Measurements from ENCODE around the gene RBM27.
"Not testable (repeated sequence)": the region's sequence is repeated elsewhere in the genome, so short reads cannot be mapped to it uniquely, and the experiment has no call there.

RBM27 gene

GRCh38 chr5:146209714-146210113, 6.3 kb downstream of the RBM27 start:
- DNase-seq, result no peak

- not testable (repeated sequence) for DNase-seq
These were observed 7.4 kb downstream of the RBM27 start for GRCh38 chr5:146210810-146211209.

- DNase-seq, result no peak
These were observed 9.9 kb downstream of the RBM27 start for GRCh38 chr5:146213210-146213826.

- not testable (repeated sequence) for DNase-seq
These were observed 11.5 kb downstream of the RBM27 start for GRCh38 chr5:146214881-146215280.

DNA sequence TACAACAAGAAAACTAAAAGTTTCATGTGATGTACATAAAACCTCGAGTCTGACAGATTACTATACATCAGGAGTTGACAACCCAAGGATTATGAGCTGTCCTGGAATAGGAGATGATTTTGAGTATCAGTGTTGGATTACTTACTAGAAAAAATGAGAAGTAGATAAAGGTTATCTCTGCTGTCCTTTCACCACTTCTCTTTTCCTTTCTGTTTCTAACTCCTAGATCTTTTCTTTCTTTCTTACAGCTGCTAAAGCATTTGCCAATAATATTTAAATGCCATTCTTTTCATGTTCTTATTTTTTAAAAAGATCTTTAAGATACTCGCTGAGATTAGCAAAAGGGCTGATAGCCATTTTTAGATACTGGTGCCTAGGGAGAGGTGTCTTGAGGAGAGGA, 14.8 kb downstream of the RBM27 start:
- DNase-seq, result no peak

GRCh38 chr5:146219243-146219642, 15.8 kb downstream of the RBM27 start:
- DNase-seq, result no peak

DNA sequence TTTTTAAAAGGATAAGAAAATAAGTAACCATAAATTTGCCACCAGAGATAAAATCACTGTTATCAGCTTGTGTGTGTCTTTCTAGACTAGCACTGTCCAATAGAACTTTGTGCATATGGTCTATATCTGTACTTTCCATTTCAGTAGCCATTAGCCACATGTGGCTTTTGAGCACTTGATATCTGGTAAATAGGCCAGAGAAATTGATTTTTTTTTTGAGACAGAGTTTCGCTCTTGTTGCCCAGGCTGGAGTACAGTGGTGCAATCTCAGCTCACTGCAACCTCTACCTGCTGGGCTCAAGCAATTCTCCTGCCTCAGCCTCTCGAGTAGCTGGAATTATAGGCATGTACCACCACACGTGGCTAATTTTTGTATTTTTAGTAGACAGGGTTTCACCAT, 17.8 kb downstream of the RBM27 start:
- no peak for DNase-seq

- DNase-seq, result no peak
These were observed 18.6 kb downstream of the RBM27 start for GRCh38 chr5:146222005-146222404.

GRCh38 chr5:146223179-146223578, 19.8 kb downstream of the RBM27 start:
- DNase-seq, result no peak

DNA sequence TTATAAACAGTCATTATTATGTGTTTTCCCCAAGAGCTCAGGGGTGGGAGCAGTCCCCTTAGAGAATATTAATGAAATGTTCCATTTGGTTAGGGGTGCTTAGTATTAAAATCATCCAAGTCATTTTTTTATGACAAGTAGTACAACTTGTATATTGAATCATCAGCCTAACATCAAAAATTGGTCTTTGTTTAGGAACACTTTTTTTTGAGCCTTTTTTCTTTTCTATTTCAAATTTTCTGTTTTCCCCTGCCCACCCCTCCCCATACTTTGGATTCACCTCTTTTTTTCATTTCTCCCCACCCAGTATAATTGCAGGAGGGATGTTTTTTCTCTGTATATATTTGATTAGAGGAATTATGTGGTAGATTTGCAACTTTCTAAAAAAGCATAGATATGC, 25.8 kb downstream of the RBM27 start:
- no peak for DNase-seq

- DNase-seq, result no peak
These were observed 28.8 kb downstream of the RBM27 start for GRCh38 chr5:146232223-146232622.

DNA sequence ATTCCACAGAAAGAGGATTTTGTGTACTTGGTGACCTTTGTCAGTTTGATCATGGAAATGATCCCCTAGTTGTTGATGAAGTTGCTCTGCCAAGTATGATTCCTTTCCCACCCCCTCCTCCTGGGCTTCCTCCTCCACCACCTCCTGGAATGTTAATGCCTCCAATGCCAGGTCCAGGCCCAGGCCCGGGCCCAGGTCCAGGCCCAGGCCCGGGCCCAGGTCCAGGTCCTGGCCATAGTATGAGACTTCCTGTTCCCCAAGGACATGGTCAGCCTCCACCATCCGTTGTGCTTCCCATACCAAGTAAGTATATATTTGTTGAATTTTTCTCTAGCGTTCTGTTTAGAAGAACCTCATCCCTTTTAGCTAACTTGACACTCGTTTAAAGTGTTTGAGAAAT, 30.0 kb downstream of the RBM27 start:
- DNase-seq, result peak; percentile 6

- DNase-seq, result no peak
These were observed 35.6 kb downstream of the RBM27 start for GRCh38 chr5:146238973-146239372.

GRCh38 chr5:146240951-146241350, 37.5 kb downstream of the RBM27 start:
- DNase-seq, result no peak

GRCh38 chr5:146243247-146243646, 39.8 kb downstream of the RBM27 start:
- no peak for DNase-seq

GRCh38 chr5:146248561-146248960, 45.2 kb downstream of the RBM27 start:
- DNase-seq, result no peak

GRCh38 chr5:146249801-146250200, 46.4 kb downstream of the RBM27 start:
- no peak for DNase-seq

Data from midbrain (tissue), 1 donor.